Colonic mucosa (tissue), 4 donors: ENCODE results near the gene GFER. TPM values are rescaled to one million over a fixed set of nuclear protein-coding genes. Genes with fewer than 3 reads are reported as not detected.

Experiments
- DNase-seq: peaks from one replicate; pipeline ENCODE4 v3.0.0-alpha.2; 2020
- H3K27ac ChIP-seq: fragments of 200-600 bp; one replicate; pipeline ENCODE4 v1.8.0; 2021
- H3K27me3 ChIP-seq: fragments of 200-600 bp; one replicate; pipeline ENCODE4 v1.8.0; 2021
- H3K36me3 ChIP-seq: fragments of 200-600 bp; one replicate; pipeline ENCODE4 v1.8.0; 2021
- H3K4me1 ChIP-seq: fragments of 200-600 bp; one replicate; pipeline ENCODE4 v1.8.0; 2021; ENCODE audit warnings: mild to moderate bottlenecking
- H3K4me3 ChIP-seq: fragments of 200-600 bp; one replicate; pipeline ENCODE4 v1.8.0; 2021
- H3K9ac ChIP-seq, 2 donors: one replicate each; pipeline ENCODE4 v1.7.0; 2013; ENCODE audit warnings: control low read depth in 2 of 2, low read depth in 2 of 2, low read length in 2 of 2
- H3K9me3 ChIP-seq: fragments of 200-600 bp; one replicate; pipeline ENCODE4 v1.8.0; 2021
- intact Hi-C: fragments of 100-400 bp; cut with DNase I; formaldehyde crosslinking; loops from one replicate; pipeline ENCODE4 v1.14.1; 2022
- total RNA-seq, 2 donors: library from RNA; stranded (reverse); fragmentation: NEBNext Ultra II Directional in 1 of 2; extraction: Animal tissue kit (Norgen Biotek cat#: 25700) in 1 of 2; gene quantifications; one replicate each; pipeline ENCODE4 v1.2.1, GENCODE V29; 2021
- TF ChIP-seq, protein P1 (sequence below): fragments of 200-600 bp; IDR thresholded peaks from one replicate; pipeline ENCODE4 v1.8.0; 2022; ENCODE audit warnings: antibody characterized with exemption, mild to moderate bottlenecking
- donor health status: healthy.
- donor health status: DM: no; HTN: no; CAD: no.
- donor health status: DM: no; HTN: no; CAD: no.

GFER gene
- total RNA-seq, 2 donors from 2014 or later = 76.6 to 79.5 TPM

- H3K4me1 ChIP-seq = peaks cover 23% of the 10 kb centered on the region
Observed at GRCh38 chr16:1982991-1983543, 926 bp upstream of the GFER start.

GRCh38 chr16:1984347-1985225 lies 593 bp downstream of the GFER start:
- H3K27me3 ChIP-seq = peaks cover 18% of the 10 kb centered on the region
- H3K4me1 ChIP-seq = peaks cover 26% of the 10 kb centered on the region
- H3K9ac ChIP-seq = peak overlapping the region; percentile 63 to 70
- TF ChIP-seq, protein P1, sequence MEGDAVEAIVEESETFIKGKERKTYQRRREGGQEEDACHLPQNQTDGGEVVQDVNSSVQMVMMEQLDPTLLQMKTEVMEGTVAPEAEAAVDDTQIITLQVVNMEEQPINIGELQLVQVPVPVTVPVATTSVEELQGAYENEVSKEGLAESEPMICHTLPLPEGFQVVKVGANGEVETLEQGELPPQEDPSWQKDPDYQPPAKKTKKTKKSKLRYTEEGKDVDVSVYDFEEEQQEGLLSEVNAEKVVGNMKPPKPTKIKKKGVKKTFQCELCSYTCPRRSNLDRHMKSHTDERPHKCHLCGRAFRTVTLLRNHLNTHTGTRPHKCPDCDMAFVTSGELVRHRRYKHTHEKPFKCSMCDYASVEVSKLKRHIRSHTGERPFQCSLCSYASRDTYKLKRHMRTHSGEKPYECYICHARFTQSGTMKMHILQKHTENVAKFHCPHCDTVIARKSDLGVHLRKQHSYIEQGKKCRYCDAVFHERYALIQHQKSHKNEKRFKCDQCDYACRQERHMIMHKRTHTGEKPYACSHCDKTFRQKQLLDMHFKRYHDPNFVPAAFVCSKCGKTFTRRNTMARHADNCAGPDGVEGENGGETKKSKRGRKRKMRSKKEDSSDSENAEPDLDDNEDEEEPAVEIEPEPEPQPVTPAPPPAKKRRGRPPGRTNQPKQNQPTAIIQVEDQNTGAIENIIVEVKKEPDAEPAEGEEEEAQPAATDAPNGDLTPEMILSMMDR = no peak
- peaks cover 5% of the 10 kb centered on the region for H3K36me3 ChIP-seq
- DNase-seq = peak; percentile 65
- peak overlapping the region; percentile 93 for H3K27ac ChIP-seq
- peak overlapping the region; percentile 87 for H3K4me3 ChIP-seq
- intact Hi-C loops = no loop called here
- no peaks in the 10 kb centered on the region for H3K9me3 ChIP-seq

More at GRCh38 chr16:1982991-1983543, 926 bp upstream of the GFER start:
- TF ChIP-seq, protein P1 = no peak
- Histone ChIP-seq H3K9me3 (no peaks in the 10 kb centered on the region), H3K27me3 (peaks cover 8% of the 10 kb centered on the region), H3K27ac (peak overlapping the region; percentile 93), H3K4me3 (peak overlapping the region; percentile 87), H3K9ac (peak overlapping the region; percentile 70 to 71), H3K36me3 (peaks cover 8% of the 10 kb centered on the region)
- intact Hi-C loops = no loop called here
- DNase-seq = no peak

- peak overlapping the region; percentile 56 to 63 for H3K9ac ChIP-seq
Observed at GRCh38 chr16:1985466-1986150, 1.6 kb downstream of the GFER start.

DNA sequence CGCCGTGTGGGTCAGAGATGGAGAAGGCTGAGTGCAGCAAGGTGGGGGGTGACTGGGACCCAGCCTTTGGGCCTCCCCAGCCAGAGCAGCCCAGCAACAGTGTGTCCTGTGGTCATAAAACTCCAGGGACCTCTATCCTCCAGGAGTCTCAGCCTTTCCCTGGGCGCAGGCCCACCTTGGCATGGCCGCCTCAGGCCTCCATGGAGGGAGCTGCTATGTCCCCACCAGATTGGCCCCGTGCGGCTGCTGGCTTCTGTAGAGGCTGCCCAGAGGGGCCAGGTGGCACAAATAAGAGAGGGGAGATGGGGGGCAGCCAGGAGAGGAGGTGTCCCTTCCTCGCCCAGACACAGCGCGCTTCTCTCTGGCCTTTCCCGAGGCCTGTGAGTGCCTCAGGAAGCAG lies 3.2 kb downstream of the GFER start:
- Histone ChIP-seq H3K27me3 (peaks cover 23% of the 10 kb centered on the region), H3K4me1 (peaks cover 39% of the 10 kb centered on the region), H3K4me3 (no peak overlapping the region), H3K36me3 (peaks cover 5% of the 10 kb centered on the region), H3K9me3 (no peaks in the 10 kb centered on the region), H3K9ac (no peak overlapping the region), H3K27ac (no peak overlapping the region)
- DNase-seq = no peak
- TF ChIP-seq, protein P1 = no peak
- intact Hi-C loops = no loop called here

More at GRCh38 chr16:1985466-1986150, 1.6 kb downstream of the GFER start:
- Histone ChIP-seq H3K4me1 (peaks cover 28% of the 10 kb centered on the region), H3K4me3 (peak overlapping the region; percentile 87), H3K36me3 (peaks cover 5% of the 10 kb centered on the region), H3K9me3 (no peaks in the 10 kb centered on the region), H3K27ac (peak overlapping the region; percentile 93), H3K27me3 (peaks cover 17% of the 10 kb centered on the region)
- intact Hi-C loops = no loop called here
- DNase-seq = peak; percentile 81
- TF ChIP-seq, protein P1 = no peak
